Ovary (tissue), 9 donors: ENCODE measurements around the gene GPSM1. TPM values are rescaled to one million over a fixed set of nuclear protein-coding genes. Genes with fewer than 3 reads are reported as not detected.

Experiments used
- DNase-seq, 5 donors: peaks; one replicate each; pipeline ENCODE4 v3.0.0-alpha.2; 2019 to 2020
- H3K27ac ChIP-seq, 2 donors: fragments of 200-600 bp; one replicate each; pipeline versions ENCODE4 v1.5.1 to v1.8.0; 2019 to 2022
- H3K27me3 ChIP-seq: fragments of 200-600 bp; one replicate; pipeline ENCODE4 v1.8.0; 2022
- H3K36me3 ChIP-seq: fragments of 200-600 bp; sonication (generic); one replicate; pipeline ENCODE4 v1.5.1; 2019
- H3K4me1 ChIP-seq: one replicate; pipeline ENCODE4 v1.8.1; 2013; ENCODE audit warnings: mild to moderate bottlenecking, moderate library complexity; ENCODE audit not compliant: insufficient read depth
- H3K4me3 ChIP-seq: fragments of 200-600 bp; sonication (generic); one replicate; pipeline ENCODE4 v1.5.1; 2017
- H3K9me3 ChIP-seq, 2 donors: fragments of 200-600 bp in 1 of 2; sonication (generic) in 1 of 2; one replicate each; pipeline versions ENCODE4 v1.5.1 to v1.8.1; 2013 to 2019; ENCODE audit warnings: mild to moderate bottlenecking in 1 of 2, moderate library complexity in 1 of 2
- EP300 ChIP-seq: sonication (generic); formaldehyde crosslinking; IDR thresholded peaks from one replicate; pipeline ENCODE4 v1.6.1; 2017; ENCODE audit warnings: antibody characterized with exemption
- POLR2A ChIP-seq: fragments of 450-650 bp; IDR thresholded peaks from one replicate; pipeline ENCODE4 v1.6.1; 2017; ENCODE audit warnings: antibody characterized with exemption, mild to moderate bottlenecking, moderate library complexity
- WGBS, 3 donors: extraction: QIAGEN DNeasy Blood & Tissue Kit in 1 of 3; methylation state at CpG; one replicate each; pipeline versions ENCODE4 v1.1.5 to v1.1.7; 2013 to 2017; 5-methylcytosine and 5-hydroxymethylcytosine counted together
- intact Hi-C, 4 donors: fragments of 100-400 bp; cut with DNase I; formaldehyde crosslinking; loops; one replicate each; pipeline versions ENCODE4 v1.11.0 to v1.15.1; 2022 to 2023
- polyA plus RNA-seq, 2 donors: library from polyadenylated mRNA; stranded (reverse); fragments of 200-250 nt in 1 of 2; fragments of 350-450 nt in 1 of 2; fragmentation: Illumina TruSeq in 1 of 2; extraction: RNeasy Lipid Tissue Mini Kit (QIAGEN cat#74804) in 1 of 2; gene quantifications; one replicate each; pipeline ENCODE4 v1.2.3, GENCODE V29; 2013 to 2014
- total RNA-seq, 7 donors: library from RNA; depleted of rRNA in 2 of 7; stranded (reverse); fragments of >200 nt in 2 of 7; fragmentation: NEBNext Ultra II Directional in 3 of 7; extraction: Animal tissue kit (Norgen Biotek cat#: 25700) in 3 of 7; gene quantifications; one replicate each; pipeline versions ENCODE4 v1.1.0 to v1.2.4, GENCODE V29; 2016 to 2023
- TF ChIP-seq, protein P1 (sequence below), 3 donors: fragments of 450-650 bp in 2 of 3; fragments of 200-600 bp in 1 of 3; IDR thresholded peaks; one replicate each; pipeline versions ENCODE4 v1.5.1 to v1.8.0; 2016 to 2022; ENCODE audit warnings: antibody characterized with exemption in 3 of 3, mild to moderate bottlenecking in 1 of 3
- donor health status: DM: no; HTN: no; CAD: no; lungs with moderate emphysema.
- donor health status: DM: no; HTN: no; CAD: no.
- donor health status: Bipolar disorder and iron deficiency.
- donor health status: DM: yes; HTN: yes; CAD: no.
- donor health status: DM: no; HTN: no; CAD: no.
- donor health status: DM: yes; HTN: yes; CAD: no.

GPSM1 gene
- total and polyA plus RNA-seq, 9 donors, result 0.57 to 65.4 (median 36.3) TPM

DNA sequence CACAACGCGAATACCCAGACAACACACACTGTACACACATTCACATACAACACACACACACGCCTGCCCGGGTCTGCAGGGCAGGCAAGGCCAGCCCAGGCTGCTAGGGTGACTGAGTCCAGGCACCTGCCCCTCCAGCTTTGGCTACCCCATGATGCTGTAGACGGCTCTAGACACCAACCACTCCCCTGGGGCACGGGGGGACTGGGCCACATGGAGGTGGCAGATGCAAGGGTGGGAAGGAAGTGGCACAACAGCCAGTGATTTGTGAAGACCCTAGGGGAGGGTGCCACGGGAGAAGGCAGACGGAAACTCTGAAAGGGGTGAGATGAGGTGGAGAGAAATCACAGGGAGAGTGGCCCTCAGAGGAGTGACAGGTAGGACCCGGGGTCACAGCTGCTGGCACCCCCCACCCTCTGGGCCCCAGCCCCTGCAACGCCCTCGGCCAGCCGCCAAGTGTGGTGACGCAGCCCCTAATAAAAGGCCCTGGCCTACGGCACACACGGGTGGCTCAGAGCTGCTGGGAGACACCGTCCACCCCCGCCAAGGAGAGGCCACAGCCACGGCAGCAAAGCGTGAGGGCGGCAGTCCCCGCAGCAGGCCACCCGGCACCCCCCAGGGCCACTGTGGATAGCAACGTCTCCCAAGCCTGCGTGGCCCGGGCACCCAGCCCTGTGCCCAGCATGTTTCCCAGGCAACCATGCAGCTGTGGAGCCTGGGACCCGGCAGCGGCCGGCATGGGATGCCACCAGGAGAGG lies 16.9 kb upstream of the GPSM1 start:
- no peak overlapping the region for H3K4me3 ChIP-seq
- intact Hi-C loops, result loop anchor here in 3 of 4 donors (2.0 to 5.0 kb wide), 3 partner anchors 57 to 92 kb away; partner anchors contain the start of gene SNAPC4 (in 2 of the 3)
- no peaks in the 10 kb centered on the region for H3K36me3 ChIP-seq
- H3K27ac ChIP-seq, result no peak overlapping the region
- TF ChIP-seq EP300 (no peak), POLR2A (no peak)
- TF ChIP-seq, protein P1, sequence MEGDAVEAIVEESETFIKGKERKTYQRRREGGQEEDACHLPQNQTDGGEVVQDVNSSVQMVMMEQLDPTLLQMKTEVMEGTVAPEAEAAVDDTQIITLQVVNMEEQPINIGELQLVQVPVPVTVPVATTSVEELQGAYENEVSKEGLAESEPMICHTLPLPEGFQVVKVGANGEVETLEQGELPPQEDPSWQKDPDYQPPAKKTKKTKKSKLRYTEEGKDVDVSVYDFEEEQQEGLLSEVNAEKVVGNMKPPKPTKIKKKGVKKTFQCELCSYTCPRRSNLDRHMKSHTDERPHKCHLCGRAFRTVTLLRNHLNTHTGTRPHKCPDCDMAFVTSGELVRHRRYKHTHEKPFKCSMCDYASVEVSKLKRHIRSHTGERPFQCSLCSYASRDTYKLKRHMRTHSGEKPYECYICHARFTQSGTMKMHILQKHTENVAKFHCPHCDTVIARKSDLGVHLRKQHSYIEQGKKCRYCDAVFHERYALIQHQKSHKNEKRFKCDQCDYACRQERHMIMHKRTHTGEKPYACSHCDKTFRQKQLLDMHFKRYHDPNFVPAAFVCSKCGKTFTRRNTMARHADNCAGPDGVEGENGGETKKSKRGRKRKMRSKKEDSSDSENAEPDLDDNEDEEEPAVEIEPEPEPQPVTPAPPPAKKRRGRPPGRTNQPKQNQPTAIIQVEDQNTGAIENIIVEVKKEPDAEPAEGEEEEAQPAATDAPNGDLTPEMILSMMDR (IDR thresholded peaks at IDR 0.05), result no peak
- 58 to 71% (median 60%) methylated on average over 23 to 28 of the region's 28 CpGs for WGBS, 3 donors
- no peak for DNase-seq
- no peaks in the 10 kb centered on the region for H3K9me3 ChIP-seq
- H3K27me3 ChIP-seq, result no peaks in the 10 kb centered on the region
- H3K4me1 ChIP-seq, result no peaks in the 10 kb centered on the region

DNA sequence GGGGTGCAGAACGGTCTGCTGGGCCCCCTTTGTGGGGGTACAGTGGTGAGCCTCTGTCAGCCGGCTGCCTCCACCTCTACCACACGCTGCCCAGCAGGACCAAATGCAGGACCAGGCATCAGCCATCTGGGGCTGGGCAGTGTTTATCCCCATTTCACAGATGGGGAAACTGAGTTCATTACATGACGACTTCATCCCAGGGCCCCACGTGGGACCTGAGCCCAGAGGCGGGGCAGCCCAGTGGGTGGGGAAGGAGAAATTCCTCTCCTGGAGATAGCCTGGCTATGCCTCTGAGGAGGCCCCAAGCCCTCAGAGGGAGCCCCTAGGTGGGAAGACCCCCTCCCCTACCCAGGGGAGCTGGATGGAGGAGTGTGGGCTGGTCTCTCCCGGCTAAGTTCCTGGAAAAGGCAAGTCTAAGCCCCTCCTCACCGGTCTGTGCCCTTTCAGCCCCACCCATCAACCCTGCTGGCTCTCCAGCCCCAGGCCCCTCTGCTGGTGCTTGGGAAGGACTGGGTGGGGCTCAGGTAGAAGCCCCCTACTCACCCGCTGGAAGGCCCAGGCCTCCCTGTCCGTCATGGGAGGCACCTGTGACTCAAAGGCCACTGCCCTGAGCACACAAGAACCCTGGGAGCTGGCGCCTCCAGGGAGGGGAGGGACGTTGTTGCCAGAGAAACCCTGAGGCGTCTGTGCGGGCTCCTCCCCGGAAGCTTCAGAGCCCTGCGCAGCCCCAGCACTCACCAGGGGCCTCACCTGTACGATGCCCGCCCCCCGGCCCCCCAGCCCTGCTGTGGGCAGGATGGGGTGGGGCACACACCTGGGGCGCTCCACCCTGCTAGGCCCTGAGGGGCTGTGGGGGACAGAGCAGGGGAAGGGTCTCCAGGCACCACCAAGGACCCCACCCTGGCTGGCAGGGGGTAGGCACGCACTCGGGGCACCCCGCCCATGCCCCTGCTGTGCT lies 16.0 kb upstream of the GPSM1 start:
- no peaks in the 10 kb centered on the region for H3K36me3 ChIP-seq
- no peak for DNase-seq
- intact Hi-C loops, result loop anchor here in 3 of 4 donors (2.0 to 5.0 kb wide), 4 partner anchors 53 to 91 kb away; partner anchors contain the start of gene SNAPC4 (in 2 of the 3)
- no peak overlapping the region for H3K27ac ChIP-seq
- no peaks in the 10 kb centered on the region for H3K4me1 ChIP-seq
- H3K9me3 ChIP-seq, result no peaks in the 10 kb centered on the region
- TF ChIP-seq, protein P1 (IDR thresholded peaks at IDR 0.05), result no peak
- TF ChIP-seq EP300, result no peak
- no peak for TF ChIP-seq POLR2A
- H3K4me3 ChIP-seq, result no peak overlapping the region
- 47 to 58% (median 51%) methylated on average over 15 to 23 of the region's 23 CpGs for WGBS, 3 donors
- no peaks in the 10 kb centered on the region for H3K27me3 ChIP-seq

DNA sequence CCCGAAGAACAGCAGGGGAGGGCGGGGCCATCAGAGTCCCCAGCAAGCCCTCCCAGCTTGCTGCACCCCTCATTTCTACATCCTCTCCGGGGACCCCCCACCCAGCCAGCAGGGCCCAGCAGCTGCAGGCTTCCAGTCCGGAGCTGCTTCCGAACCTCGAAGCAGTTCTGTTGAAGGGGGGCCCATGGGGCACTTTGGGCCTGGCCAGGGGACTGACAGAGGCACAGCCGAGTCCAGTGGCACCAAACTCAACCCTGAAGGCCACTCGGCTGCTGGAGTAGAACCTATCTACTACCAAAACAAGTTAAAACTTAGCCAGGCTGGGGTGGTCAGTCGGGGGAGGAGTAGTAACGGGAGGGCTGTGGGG lies 15.3 kb upstream of the GPSM1 start:
- no peak for TF ChIP-seq POLR2A
- TF ChIP-seq, protein P1 (IDR thresholded peaks at IDR 0.05), result no peak
- TF ChIP-seq EP300, result no peak
- Histone ChIP-seq H3K27me3 (no peaks in the 10 kb centered on the region), H3K4me3 (no peak overlapping the region), H3K27ac (no peak overlapping the region), H3K4me1 (no peaks in the 10 kb centered on the region), H3K9me3 (no peaks in the 10 kb centered on the region), H3K36me3 (no peaks in the 10 kb centered on the region)
- WGBS, 3 donors, result 60 to 68% (median 64%) methylated on average over 10 of the region's 10 CpGs
- intact Hi-C loops, result loop anchor here in 3 of 4 donors (2.0 to 5.0 kb wide), 3 partner anchors 53 to 90 kb away; partner anchors contain the start of gene SNAPC4 (in 1 of the 3)
- no peak for DNase-seq

DNA sequence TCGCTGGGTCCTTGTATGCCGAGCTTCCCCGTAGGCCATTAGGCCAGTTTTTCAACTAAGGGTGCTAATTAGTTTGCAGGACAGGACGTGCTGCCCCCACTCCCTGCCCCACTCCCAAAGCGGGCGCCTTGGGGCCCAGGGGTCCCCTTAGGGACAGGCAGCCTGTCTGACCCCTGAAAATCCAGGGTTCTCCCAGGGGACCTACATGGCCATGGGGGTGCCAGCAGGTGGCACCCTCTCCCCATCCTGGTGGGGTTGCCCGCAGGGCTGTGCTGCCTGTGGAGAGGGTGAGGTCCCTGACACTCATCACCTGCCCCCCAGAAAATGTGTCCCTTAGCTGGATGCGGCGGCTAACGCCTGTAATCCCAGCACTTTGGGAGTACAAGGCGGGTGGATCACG lies 14.9 kb upstream of the GPSM1 start:
- H3K36me3 ChIP-seq, result no peaks in the 10 kb centered on the region
- no peaks in the 10 kb centered on the region for H3K9me3 ChIP-seq
- H3K4me3 ChIP-seq, result no peak overlapping the region
- intact Hi-C loops, result loop anchor here in 3 of 4 donors (2.0 to 5.0 kb wide), 3 partner anchors 52 to 90 kb away; partner anchors contain the start of gene SNAPC4 (in 1 of the 3)
- H3K27ac ChIP-seq, result no peak overlapping the region
- no peaks in the 10 kb centered on the region for H3K4me1 ChIP-seq
- 47 to 69% (median 53%) methylated on average over 11 to 12 of the region's 12 CpGs for WGBS, 3 donors
- H3K27me3 ChIP-seq, result no peaks in the 10 kb centered on the region
- TF ChIP-seq, protein P1 (IDR thresholded peaks at IDR 0.05), result peak; percentile 50 to 72 (median 70)
- TF ChIP-seq EP300 (no peak), POLR2A (no peak)
- peak; percentile 55 to 76 (median 67) for DNase-seq
